GM19372 (cell line): ENCODE measurements around the gene MERTK.
A peak's percentile ranks its signal among the peaks of the same experiment; 100 is the strongest.
"Not testable (repeated sequence)": the region's sequence is repeated elsewhere in the genome, so short reads cannot be mapped to it uniquely, and the experiment has no call there.

Source experiments
- ATAC-seq: cut with Tn5 transposase; IDR thresholded peaks from one replicate; pipeline ENCODE4 v1.9.1; 2021; ENCODE audit warnings: mild to moderate bottlenecking, low read depth, moderate library complexity; ENCODE audit not compliant: unreplicated experiment

The MERTK gene

GRCh38 chr2:112033600-112033999, 135.2 kb downstream of the MERTK start:
- no peak for ATAC-seq

- no peak for ATAC-seq
Measured at GRCh38 chr2:112034924-112035323, 136.5 kb downstream of the MERTK start.

- ATAC-seq: no peak
Measured at GRCh38 chr2:112035786-112036185, 137.4 kb downstream of the MERTK start.

- not testable (repeated sequence) for ATAC-seq
Measured at GRCh38 chr2:112039556-112039955, 141.1 kb downstream of the MERTK start.

- not testable (repeated sequence) for ATAC-seq
Measured at GRCh38 chr2:112040066-112040465, 141.7 kb downstream of the MERTK start.

GRCh38 chr2:112041460-112041859, 143.1 kb downstream of the MERTK start:
- not testable (repeated sequence) for ATAC-seq

GRCh38 chr2:112045446-112046014, 147.1 kb downstream of the MERTK start:
- no peak for ATAC-seq

GRCh38 chr2:112046231-112046630, 147.8 kb downstream of the MERTK start:
- no peak for ATAC-seq

- no peak for ATAC-seq
Measured at GRCh38 chr2:112047537-112048235, 149.3 kb downstream of the MERTK start.

- ATAC-seq: no peak
Measured at GRCh38 chr2:112048236-112048592, 149.8 kb downstream of the MERTK start.

- ATAC-seq: no peak
Measured at GRCh38 chr2:112048887-112049286, 150.5 kb downstream of the MERTK start.

GRCh38 chr2:112050316-112050715, 151.9 kb downstream of the MERTK start:
- ATAC-seq: no peak

- ATAC-seq: peak; percentile 55
Measured at GRCh38 chr2:112053917-112054846, 155.8 kb downstream of the MERTK start.

GRCh38 chr2:112054847-112055729, 156.7 kb downstream of the MERTK start, which contains the start of gene TMEM87B:
TMEM87B (plus strand) TSS chr2:112055269; CDS start chr2:112055592, 323 bp downstream.
- ATAC-seq: peak; percentile 46

GRCh38 chr2:112055730-112056625, 157.6 kb downstream of the MERTK start:
- ATAC-seq: peak; percentile 3

GRCh38 chr2:112056626-112056987, 158.2 kb downstream of the MERTK start:
- no peak for ATAC-seq

GRCh38 chr2:112059671-112060070, 161.3 kb downstream of the MERTK start:
- no peak for ATAC-seq

GRCh38 chr2:112061299-112061698, 162.9 kb downstream of the MERTK start:
- no peak for ATAC-seq

GRCh38 chr2:112061840-112062239, 163.4 kb downstream of the MERTK start:
- no peak for ATAC-seq
